MM.1S (cell line): ENCODE data around the gene RARG.

Source experiments
- EZH2 ChIP-seq: fragments of 300-600 bp; sonication (generic); optimal IDR thresholded peaks from 2 replicates; pipeline ENCODE3; 2017; ENCODE audit warnings: low read depth, mild to moderate bottlenecking, antibody characterized with exemption, low read length, mixed read lengths
- TF ChIP-seq, protein P1 (sequence below): fragments of 300-600 bp; sonication (generic); IDR thresholded peaks from 2 replicates; pipeline ENCODE4 v1.5.1; 2016; ENCODE audit warnings: antibody characterized with exemption, low read length, mixed read lengths

DNA sequence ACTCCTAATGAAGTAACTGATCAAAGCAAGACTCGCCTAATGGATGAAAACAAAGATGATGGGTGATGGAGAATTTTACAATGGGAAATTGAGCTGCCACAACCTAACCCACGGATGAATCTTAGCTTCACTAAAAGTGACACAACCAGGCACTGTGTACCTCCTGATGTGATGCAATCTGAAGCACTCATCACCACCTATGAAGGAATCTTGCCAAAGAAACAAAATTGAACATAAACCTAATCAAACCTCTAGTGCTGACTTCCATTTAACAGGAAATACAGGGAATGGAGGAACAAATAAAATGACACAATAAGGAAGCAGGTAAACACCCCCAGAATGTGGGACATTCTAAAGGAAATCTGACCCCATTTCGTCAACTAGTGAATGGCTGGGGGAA lies 13.3 kb upstream of the RARG start:
- TF ChIP-seq, protein P1, sequence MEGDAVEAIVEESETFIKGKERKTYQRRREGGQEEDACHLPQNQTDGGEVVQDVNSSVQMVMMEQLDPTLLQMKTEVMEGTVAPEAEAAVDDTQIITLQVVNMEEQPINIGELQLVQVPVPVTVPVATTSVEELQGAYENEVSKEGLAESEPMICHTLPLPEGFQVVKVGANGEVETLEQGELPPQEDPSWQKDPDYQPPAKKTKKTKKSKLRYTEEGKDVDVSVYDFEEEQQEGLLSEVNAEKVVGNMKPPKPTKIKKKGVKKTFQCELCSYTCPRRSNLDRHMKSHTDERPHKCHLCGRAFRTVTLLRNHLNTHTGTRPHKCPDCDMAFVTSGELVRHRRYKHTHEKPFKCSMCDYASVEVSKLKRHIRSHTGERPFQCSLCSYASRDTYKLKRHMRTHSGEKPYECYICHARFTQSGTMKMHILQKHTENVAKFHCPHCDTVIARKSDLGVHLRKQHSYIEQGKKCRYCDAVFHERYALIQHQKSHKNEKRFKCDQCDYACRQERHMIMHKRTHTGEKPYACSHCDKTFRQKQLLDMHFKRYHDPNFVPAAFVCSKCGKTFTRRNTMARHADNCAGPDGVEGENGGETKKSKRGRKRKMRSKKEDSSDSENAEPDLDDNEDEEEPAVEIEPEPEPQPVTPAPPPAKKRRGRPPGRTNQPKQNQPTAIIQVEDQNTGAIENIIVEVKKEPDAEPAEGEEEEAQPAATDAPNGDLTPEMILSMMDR, result no peak
- TF ChIP-seq EZH2, result no peak
